ENCODE data around the gene ETFRF1.

Gene ETFRF1

GRCh38 chr12:25250744-25251730 is 56.0 kb downstream of the ETFRF1 start, which contains the start of gene KRAS (continued):
- TF ChIP-seq RBAK (tag by site-specific recombination; IDR thresholded peaks at IDR 0.05): no peak
- no peak for TF ChIP-seq ZNF23 (tag by site-specific recombination; IDR thresholded peaks at IDR 0.05; ENCODE audit: borderline replicate concordance)
- no peak for TF ChIP-seq ZBTB6 (tag by site-specific recombination; IDR thresholded peaks at IDR 0.05)
- TF ChIP-seq, protein P1, sequence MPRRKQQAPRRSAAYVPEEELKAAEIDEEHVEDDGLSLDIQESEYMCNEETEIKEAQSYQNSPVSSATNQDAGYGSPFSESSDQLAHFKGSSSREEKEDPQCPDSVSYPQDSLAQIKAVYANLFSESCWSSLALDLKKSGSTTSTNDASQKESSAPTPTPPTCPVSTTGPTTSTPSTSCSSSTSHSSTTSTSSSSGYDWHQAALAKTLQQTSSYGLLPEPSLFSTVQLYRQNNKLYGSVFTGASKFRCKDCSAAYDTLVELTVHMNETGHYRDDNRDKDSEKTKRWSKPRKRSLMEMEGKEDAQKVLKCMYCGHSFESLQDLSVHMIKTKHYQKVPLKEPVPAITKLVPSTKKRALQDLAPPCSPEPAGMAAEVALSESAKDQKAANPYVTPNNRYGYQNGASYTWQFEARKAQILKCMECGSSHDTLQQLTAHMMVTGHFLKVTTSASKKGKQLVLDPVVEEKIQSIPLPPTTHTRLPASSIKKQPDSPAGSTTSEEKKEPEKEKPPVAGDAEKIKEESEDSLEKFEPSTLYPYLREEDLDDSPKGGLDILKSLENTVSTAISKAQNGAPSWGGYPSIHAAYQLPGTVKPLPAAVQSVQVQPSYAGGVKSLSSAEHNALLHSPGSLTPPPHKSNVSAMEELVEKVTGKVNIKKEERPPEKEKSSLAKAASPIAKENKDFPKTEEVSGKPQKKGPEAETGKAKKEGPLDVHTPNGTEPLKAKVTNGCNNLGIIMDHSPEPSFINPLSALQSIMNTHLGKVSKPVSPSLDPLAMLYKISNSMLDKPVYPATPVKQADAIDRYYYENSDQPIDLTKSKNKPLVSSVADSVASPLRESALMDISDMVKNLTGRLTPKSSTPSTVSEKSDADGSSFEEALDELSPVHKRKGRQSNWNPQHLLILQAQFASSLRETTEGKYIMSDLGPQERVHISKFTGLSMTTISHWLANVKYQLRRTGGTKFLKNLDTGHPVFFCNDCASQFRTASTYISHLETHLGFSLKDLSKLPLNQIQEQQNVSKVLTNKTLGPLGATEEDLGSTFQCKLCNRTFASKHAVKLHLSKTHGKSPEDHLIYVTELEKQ (tag by site-specific recombination; IDR thresholded peaks at IDR 0.05; ENCODE audit: borderline replicate concordance): no peak
- TF ChIP-seq ZNF350 (tag by site-specific recombination; IDR thresholded peaks at IDR 0.05): no peak
- no peak for TF ChIP-seq CTCF (tag by site-specific recombination; IDR thresholded peaks at IDR 0.05)
- TF ChIP-seq ZNF658 (tag by site-specific recombination; IDR thresholded peaks at IDR 0.05): no peak
- no peak for TF ChIP-seq PRDM2 (tag by site-specific recombination; IDR thresholded peaks at IDR 0.05; ENCODE audit: borderline replicate concordance)
- TF ChIP-seq SCRT2 (tag by site-specific recombination; IDR thresholded peaks at IDR 0.05): no peak
- TF ChIP-seq ZBTB48 (tag by site-specific recombination; IDR thresholded peaks at IDR 0.05): peak; percentile 69; the same call in 1 of the 2 replicates
- TF ChIP-seq GLIS2 (tag by site-specific recombination; IDR thresholded peaks at IDR 0.05): peak; percentile 86
- TF ChIP-seq ZNF654 (tag by site-specific recombination; IDR thresholded peaks at IDR 0.05; ENCODE audit: low read depth): no peak
- no peak for TF ChIP-seq ZNF426 (tag by site-specific recombination; IDR thresholded peaks at IDR 0.05)
- no peak for TF ChIP-seq ZNF112 (tag by site-specific recombination; IDR thresholded peaks at IDR 0.05)
- TF ChIP-seq ZNF292 (tag by site-specific recombination; IDR thresholded peaks at IDR 0.05; ENCODE audit: borderline replicate concordance, low read depth): no peak
- TF ChIP-seq SCRT1 (tag by site-specific recombination; IDR thresholded peaks at IDR 0.05; ENCODE audit: borderline replicate concordance): no peak
- peak; percentile 30 for TF ChIP-seq ZNF561 (tag by site-specific recombination; IDR thresholded peaks at IDR 0.05; ENCODE audit: borderline replicate concordance)
- no peak for TF ChIP-seq HOXD13 (CRISPR knock-in tag; IDR thresholded peaks at IDR 0.05; ENCODE audit: borderline replicate concordance)
- TF ChIP-seq ZNF529 (tag by site-specific recombination; IDR thresholded peaks at IDR 0.05; ENCODE audit: insufficient replicate concordance): no peak
- peak; percentile 60; the same call in 1 of the 2 replicates for TF ChIP-seq ZXDB (tag by site-specific recombination; IDR thresholded peaks at IDR 0.05)
- TF ChIP-seq ZNF677 (tag by site-specific recombination; IDR thresholded peaks at IDR 0.05): no peak
- TF ChIP-seq ZSCAN16 (tag by site-specific recombination; IDR thresholded peaks at IDR 0.05): no peak
- TF ChIP-seq SP3 (tag by site-specific recombination; IDR thresholded peaks at IDR 0.05): peak; percentile 67
- TF ChIP-seq ZNF132 (tag by site-specific recombination; IDR thresholded peaks at IDR 0.05; ENCODE audit: borderline replicate concordance): no peak
- no peak for TF ChIP-seq ZNF146 (tag by site-specific recombination; IDR thresholded peaks at IDR 0.05)
- TF ChIP-seq ZNF785 (tag by site-specific recombination; IDR thresholded peaks at IDR 0.05): 0 out of 2 replicates have a peak, but pooled peaks have one; percentile 54
- no peak for TF ChIP-seq ZNF792 (tag by site-specific recombination; IDR thresholded peaks at IDR 0.05)
